GM19452 (cell line): Measurements from ENCODE around the gene CSNK2A3.

Experiments
- ATAC-seq: cut with Tn5 transposase; IDR thresholded peaks from one replicate; pipeline ENCODE4 v1.9.1; 2021; ENCODE audit not compliant: unreplicated experiment

The CSNK2A3 gene

GRCh38 chr11:11338304-11338703 lies 14.7 kb downstream of the CSNK2A3 start:
- ATAC-seq: no peak

DNA sequence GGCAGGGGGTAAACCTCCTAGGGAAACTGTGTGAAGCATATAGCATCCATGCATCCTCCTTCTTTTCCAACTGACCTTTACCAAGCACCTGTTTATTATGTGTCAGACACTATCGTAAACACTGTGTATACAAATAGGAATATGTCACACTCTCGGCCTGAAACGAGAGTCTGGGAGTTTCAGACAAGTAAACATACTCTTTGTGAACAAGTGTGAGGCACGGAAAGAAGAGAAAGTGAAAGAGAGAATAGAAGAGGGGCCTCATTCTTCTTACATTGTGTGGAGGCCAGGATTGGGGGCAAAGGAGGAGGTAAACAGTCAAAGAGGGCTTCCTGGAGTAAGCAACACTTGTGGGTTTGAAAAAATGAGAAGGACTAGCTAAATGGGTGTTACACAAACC lies 16.4 kb downstream of the CSNK2A3 start:
- ATAC-seq: no peak

- no peak for ATAC-seq
Measured at GRCh38 chr11:11335043-11335442, 18.0 kb downstream of the CSNK2A3 start.

DNA sequence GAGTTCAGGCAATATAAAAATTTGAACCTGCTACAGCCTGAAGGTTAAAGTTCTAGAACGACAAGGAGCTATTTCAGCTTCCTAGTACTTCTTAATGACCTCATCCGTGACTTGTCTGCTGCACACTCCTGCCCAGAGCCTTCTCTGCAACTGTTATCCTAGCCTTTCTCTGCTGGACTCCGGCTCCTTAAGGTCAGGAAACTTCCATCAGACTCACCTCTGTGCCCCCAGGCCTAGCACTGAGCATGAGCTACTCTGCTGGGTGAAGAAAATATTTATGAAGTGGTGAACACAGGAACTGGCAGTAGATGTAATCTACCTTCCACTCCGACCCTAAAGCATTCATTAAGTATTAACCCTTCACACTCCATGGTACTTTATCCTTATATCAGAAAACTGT lies 18.4 kb downstream of the CSNK2A3 start:
- ATAC-seq: no peak

- no peak for ATAC-seq
Measured at GRCh38 chr11:11332141-11332710, 20.8 kb downstream of the CSNK2A3 start.

- ATAC-seq: no peak
Measured at GRCh38 chr11:11329062-11329806, 23.8 kb downstream of the CSNK2A3 start.

DNA sequence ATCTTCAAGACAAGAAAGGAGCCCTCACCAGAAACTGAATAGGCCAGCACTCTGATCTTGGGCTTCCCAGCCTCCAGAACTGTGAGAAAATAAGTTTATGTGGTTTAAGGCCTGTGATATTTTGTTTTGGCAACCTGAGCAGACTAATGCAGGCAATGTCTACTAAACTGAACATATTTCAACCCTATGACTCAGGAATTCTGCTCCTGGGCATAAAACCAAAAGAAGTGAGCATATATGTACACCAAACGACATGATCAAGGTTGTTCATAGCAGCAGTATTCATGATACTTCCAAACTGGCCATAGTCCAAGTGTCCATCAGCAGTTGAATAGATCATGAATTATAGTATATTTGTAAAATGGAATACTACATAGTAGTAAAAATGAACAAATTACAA lies 29.0 kb downstream of the CSNK2A3 start:
- ATAC-seq: no peak

DNA sequence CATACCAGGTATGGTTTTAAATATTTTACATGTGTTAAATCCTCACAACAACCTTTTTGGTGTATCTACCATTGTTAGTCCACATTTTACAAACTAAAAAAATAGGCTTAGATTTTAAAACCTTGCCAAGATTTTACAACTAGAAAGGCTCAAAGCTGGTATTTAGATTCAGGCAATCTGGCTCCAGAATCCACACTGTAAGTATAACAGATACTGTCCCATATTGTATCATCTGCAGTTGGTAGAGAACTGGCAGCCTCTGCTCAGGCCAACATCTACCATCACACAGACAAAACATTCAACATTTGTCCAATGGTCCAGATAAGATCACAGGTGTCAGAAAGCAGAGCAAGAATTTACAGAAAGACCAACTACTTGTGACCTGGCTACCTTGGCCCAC lies 30.9 kb downstream of the CSNK2A3 start:
- ATAC-seq: no peak

- ATAC-seq: no peak
Measured at GRCh38 chr11:11320825-11321224, 32.2 kb downstream of the CSNK2A3 start.

DNA sequence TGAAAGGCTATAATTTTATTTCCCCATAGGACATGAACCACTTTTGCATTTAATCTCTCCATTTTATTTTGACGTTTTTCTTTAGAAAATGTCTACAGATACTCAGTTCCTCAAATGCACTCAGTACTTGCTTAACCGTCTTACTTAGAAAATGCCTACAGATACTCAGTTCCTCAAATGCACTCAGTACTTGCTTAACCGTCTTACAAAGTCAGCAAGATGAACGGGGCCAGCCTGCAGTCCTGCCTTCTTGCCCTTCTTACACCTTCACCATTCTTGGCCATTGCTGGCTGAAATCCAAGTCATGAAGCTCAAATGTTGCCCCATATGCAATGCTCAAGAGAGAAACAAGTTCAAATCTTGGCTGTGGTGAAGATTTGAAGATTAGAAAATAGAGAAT lies 34.1 kb downstream of the CSNK2A3 start:
- no peak for ATAC-seq

DNA sequence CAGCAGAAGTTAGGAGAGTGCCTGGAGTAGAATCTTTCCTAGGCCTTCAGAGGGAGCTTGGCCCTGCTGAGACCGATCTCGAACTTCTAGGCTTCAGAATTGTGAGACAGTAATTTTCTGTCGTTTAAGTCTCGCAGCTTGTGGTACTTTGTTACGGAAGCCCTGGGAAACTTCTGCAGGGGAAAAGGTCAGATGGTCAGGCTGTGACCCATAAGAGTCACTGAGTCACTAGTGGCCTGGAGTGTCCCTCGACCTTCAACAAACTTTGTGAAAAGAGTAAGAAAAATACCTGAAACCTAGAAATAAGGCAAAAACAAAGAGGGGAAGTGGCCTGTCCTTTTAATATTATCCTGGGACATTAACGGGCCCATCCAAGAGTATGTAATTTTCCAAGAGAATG lies 34.6 kb downstream of the CSNK2A3 start:
- ATAC-seq: no peak

GRCh38 chr11:11316651-11317230 lies 36.3 kb downstream of the CSNK2A3 start:
- ATAC-seq: no peak

GRCh38 chr11:11313902-11314692 lies 39.0 kb downstream of the CSNK2A3 start:
- no peak for ATAC-seq

DNA sequence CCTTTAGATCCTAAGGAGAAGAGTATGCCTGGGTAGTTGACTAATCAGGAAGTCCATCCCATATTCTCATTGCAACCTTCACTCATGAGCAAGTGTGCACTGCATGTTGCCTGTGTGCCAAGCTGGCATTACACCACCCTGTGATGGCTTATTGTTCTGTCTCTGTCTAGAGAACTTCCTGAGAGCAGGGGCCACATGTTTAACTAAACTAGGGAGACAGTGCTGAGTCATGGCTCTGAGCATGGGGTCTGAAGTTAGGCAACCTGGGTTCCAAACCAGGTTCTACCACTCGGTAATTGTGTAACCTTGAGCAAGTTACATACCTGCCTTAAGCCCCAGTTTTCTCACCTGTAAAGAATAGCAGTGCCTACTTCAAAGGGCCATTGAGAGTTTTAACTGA lies 39.6 kb downstream of the CSNK2A3 start:
- ATAC-seq: no peak

- no peak for ATAC-seq
Measured at GRCh38 chr11:11312738-11313137, 40.3 kb downstream of the CSNK2A3 start.

DNA sequence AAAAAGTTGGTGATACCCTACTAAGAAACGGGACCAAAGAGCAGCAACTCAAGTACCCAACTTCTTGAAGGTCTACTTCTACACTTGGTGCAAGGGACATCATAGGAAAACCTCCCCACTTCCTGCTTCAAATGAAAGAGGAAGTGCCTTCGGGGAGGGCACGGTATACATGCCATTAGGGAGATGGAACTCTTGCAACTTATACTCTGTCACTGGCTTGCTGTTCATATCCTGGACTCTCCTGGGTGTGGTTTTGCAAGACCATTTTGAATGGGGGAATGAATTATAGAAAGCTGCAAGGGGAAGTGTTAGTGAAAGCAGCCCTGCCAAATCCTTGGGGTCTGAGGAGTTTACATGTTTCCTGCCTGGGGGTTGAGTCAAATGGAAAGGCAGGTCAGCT lies 41.9 kb downstream of the CSNK2A3 start:
- no peak for ATAC-seq

DNA sequence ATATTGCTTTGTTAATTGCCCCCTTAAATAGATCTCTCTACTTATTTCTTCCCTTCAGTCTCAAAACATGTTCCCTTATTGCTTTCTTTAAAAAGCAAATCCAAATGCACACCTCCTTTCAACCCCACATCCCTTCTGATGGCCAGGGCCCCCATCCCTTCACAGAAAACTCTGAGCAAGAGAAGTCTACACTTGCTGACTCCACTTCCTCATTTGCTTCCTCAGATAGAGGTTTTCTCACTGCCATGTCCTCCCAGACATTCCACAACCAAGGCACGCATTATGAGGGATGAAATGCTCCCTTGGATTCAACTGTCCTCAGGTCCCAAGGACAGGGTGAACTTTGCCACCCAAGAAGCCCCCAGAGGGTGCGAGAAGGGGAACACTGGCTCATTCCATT lies 43.1 kb downstream of the CSNK2A3 start:
- no peak for ATAC-seq

GRCh38 chr11:11308249-11308648 lies 44.8 kb downstream of the CSNK2A3 start:
- ATAC-seq: no peak

DNA sequence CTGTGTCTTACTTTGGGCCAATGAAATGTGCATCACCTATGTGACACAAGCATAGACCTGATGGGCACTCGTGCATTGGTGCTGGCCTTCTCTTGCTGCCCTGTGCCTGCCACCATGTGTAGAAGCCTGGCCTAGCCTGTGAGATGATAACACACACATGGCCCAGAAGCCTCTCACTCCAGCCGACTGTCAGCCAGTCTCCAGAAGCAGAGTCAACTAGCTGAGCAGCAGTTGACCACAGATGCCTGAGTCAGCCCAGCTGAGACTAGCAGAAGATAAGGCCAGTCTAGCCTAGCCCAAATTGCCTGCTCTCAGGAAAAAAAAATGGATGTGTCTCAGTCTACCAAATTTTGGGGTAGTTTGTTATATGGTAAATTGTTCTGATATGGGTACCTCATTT lies 46.2 kb downstream of the CSNK2A3 start:
- ATAC-seq: no peak

- ATAC-seq: no peak
Measured at GRCh38 chr11:11304550-11304949, 48.5 kb downstream of the CSNK2A3 start.

DNA sequence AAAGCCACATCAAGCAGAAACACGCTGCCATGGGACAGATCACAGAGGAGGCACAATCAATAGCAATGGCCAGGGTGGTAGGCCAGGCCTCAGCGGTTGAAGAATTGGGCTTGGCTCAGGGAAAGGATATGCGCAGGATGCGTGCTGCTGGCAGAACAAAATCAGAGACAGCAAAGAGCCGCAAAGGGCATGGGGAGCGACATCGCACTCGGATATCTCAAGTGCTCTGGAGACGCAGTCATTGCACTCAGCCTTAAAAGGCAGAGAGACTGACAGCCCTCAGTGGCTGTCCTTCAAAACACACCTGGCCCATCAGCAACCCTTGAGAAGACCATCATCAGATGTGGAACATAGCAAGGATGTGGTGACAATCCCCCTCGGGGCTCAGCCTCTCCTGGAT lies 50.5 kb downstream of the CSNK2A3 start:
- ATAC-seq: no peak
